HL-60/S4 treated with retinoic acid at 250 ng/mL for 4 days and 3 days (cell line): ENCODE results near the gene MOK.
"Not testable (repeated sequence)": the region's sequence is repeated elsewhere in the genome, so short reads cannot be mapped to it uniquely, and the experiment has no call there.

ENCODE experiments used
- in situ Hi-C: fragments of 300-500 bp; cut with MboI; formaldehyde crosslinking; loops from 2 replicates; pipeline ENCODE4 v1.7.0; 2022; ENCODE audit warnings: low sequenced_read_pairs

Gene MOK

DNA sequence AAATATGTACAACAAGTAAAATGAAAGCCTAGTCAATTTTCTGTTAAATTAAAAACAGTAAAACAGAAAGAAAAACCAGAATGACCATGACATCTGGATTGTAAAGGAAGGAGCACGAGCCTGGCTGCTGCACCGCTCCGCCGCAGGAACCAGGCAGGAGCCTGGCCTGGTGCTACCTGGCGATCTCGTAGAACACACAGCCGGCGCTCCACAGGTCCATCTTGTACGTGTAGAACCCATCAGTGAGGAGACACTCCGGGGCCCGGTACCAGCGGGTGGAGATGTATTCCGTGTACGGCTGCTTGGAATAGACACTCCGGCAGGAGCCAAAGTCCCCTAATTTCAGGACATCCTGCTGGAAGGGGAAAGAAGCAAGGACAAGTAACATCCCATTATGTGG, 54.3 kb downstream of the MOK start:
- in situ Hi-C loops = no loop called here

DNA sequence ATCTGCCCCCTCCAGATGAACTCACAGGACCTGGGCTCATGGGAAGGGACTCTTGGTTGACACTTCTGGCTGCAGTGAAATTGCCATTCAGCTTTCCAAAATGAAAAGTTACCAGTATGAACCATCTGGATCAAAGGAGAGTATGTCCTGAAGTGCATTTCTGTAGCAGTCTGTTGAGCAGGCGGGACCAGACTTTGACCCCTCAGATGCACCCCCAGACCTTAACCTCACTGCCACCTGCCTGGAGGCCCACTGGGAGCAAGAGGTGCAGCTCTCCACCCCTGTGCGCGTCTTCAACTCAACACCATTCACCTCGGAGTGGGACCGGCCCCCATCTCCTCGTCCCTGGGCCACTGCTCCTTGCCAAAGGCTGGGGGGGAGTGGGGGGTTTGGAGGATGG, 55.0 kb downstream of the MOK start:
- in situ Hi-C loops = no loop called here

DNA sequence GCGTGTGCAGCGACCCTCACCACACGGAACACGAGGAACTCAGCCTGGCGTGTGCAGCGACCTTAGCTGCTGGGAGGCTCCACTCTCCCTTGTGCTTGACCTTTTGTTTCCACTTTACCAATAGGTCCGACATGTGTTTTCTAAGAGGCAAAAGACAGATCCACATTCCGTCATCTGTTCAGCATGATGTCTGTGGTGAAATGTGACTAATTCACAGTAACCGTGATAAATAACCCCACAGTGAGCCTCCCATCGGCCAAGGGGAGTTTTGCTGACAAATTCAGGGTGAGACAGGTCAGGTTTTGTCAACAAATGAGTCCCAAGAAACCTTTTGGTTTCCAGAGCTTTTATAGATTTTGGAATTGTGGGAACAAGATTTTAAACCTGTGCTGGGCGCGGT, 55.9 kb downstream of the MOK start:
- in situ Hi-C loops = no loop called here

DNA sequence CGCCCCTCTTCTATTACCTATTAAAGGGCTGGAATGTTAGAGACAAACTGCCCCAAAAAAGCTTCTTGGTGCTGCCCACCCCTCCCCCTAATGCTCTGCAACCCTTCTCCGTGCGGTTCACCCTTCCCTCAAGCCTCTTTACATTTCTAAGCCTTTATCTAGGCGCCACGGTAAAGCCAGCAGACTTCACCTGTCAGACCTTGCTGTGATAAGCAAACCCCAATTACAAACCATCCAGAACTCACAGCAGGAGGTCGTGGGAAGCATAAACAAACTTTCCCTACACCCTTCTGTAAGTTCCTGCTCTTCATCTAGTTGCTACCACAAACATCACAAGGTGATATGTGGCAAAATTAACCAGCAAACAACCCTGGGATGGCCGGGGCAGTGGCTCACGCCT, 56.8 kb downstream of the MOK start:
- in situ Hi-C loops = no loop called here

DNA sequence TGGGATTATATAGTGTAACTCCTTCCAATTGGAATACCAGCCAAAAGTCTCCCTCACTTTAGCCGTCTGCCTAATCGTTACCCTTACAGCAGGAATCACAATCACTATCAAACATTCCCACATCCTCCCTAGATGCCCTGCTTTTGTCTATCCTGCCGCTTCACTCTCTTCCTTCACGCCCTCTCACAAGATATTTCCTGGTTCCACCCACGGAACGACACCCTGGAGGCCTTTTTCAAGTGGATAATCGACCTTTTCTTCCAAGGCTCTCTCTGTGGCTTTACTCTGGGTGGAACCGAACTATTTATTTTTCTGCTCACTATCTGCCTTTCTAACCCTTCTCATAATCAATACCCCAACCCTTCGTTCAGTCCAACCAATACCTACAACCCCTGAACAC, 58.9 kb downstream of the MOK start:
- in situ Hi-C loops = no loop called here

DNA sequence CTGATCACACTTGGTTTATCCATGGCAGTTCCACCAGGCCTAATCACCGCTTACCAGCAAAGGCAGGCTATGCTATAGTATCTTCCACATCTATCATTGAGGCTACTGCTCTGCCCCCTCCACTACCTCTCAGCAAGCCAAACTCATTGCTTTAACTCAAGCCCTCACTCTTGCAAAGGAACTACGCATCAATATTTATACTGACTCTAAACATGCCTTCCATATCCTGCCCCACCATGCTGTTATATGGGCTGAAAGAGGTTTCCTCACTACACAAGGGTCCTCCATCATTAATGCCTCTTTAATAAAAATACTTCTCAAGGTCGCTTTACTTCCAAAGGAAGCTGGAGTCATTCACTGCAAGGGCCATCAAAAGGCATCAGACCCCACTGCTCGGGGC, 61.2 kb downstream of the MOK start:
- in situ Hi-C loops = not testable (repeated sequence)

DNA sequence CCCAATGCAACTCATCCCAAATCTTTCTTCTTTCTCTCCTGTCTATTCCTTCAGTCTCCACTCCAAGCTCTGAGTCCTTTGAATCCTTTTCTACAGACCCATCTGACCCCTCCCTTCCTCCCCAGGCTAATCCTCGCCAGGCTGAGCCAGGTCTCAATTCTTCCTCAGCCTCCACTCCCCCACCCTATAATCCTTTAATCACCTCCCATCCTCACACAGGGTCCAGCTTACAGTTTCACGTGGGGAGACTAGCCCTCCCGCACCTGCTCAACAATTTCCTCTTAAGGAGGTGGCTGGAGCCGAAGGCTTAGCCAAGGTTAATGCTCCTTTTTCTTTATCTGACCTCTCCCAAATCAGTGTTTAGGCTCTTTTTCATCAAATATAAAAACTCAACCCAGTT, 63.8 kb downstream of the MOK start:
- in situ Hi-C loops = no loop called here

DNA sequence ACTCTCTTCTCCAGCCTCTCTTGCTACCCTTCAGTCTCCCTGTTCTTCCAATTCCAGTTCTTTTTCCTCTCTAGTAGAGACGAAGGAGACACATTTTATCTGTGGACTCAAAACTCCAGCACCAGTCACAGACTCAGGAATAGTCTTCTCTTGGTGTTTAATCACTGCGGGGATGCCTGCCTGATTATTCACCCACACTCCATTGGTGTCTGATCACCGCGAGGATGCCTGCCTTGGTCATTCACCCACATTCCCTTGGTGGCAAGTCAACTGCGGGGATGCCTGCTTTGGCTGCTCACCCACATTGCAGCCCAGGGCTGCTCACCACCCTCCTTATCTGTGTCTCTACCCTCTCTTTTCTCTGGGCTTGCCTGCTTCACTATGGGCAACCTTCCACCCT, 64.5 kb downstream of the MOK start:
- in situ Hi-C loops = not testable (repeated sequence)

DNA sequence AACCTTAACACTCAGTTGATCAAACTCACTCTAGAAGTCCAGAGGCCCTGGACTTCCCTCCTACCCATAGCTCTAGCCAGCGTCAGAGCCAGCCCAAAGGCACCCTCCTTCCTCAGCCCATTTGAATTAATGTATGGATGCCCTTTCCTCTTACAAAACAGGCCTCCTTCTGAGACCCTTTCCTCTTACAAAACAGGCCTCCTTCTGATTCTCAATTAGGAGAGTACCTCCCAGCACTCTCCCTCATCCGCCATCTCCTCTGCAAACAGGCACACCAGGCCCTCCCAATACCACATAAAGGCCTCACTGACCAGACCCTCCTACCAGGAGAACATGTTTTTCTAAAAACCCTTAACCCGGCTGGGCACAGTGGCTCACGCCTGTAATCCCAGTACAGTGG, 65.7 kb downstream of the MOK start:
- in situ Hi-C loops = no loop called here

DNA sequence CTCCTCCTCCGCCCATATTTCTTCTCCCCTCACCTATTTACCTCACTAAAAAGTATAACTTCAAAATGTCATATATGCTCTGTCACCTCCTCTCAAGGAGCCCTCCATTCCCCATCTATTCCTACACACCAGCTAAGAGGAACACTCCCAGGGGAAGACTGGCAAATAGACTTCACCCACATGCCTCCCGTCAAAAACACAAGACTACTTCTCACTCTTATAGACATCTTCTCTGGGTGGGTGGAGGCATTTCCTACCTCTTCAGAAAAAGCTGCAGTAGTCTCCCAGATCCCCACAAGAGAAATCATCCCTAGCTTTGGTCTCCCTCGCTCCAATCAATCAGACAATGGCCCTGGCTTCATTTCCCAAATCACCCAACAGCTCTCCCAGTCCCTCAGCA, 66.2 kb downstream of the MOK start:
- in situ Hi-C loops = no loop called here

DNA sequence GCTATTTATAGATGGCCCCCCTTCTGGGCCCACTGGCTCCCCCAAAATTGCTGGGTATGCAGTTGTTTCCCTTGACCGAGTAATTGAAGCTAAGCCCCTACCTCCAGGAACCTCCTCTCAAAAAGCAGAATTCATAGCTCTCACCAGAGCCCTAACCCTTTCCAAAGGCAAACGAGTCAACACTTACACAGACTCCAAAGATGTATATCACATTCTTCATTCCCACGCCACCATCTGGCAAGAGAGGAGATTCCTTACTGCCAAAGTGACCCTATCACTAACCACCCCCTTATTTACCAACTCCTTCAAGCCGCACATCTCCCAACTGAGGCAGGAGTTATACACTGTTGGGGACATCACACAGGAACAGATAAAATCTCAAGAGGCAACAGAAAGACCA, 66.8 kb downstream of the MOK start:
- in situ Hi-C loops = no loop called here

DNA sequence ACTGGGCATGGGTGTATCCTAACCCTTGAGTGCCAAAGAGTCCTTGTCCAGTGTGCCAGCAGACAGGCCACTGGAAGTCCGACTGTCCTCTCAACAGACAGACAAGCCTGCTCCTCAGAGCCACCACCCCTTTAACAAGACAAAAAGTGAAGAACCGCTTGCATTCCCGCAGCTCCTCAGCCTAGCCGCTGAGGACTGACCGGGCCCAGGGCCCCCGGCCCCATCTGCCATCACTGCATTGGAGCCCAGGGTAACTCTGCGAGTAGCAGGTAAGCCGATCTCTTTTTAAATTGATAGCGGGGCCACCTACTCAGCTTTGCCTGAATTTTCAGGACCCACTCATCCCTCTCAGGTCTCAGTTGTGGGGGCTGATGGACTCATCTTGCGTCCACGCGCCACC, 68.9 kb downstream of the MOK start:
- in situ Hi-C loops = no loop called here

DNA sequence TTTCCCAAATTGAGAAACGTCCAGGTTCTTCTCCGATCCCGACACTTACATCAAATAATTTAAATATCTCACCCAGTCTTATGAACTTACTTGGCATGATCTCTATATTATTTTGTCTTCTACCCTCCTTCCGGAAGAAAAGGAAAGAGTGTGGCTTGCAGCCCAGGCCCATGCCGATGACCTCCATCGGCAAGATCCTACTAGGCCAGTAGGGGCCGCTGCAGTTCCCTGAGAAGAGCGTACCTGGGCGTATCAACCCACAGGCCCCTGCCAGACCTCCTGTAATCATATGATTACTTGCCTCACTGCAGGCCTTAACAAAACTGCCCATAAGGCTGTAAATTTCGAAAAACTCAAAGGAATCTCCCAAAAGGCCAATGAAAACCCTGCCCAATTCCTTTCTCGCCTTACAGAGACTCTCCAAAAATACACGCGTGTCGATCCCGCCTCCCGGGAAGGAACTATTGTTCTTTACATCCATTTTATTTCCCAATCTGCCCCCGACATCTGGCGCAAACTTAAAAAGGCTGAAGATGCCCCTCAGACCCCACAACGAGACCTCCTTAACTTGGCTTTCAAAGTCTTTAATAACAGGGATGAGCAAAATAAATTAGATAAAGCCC, 69.6 kb downstream of the MOK start:
- in situ Hi-C loops = no loop called here

DNA sequence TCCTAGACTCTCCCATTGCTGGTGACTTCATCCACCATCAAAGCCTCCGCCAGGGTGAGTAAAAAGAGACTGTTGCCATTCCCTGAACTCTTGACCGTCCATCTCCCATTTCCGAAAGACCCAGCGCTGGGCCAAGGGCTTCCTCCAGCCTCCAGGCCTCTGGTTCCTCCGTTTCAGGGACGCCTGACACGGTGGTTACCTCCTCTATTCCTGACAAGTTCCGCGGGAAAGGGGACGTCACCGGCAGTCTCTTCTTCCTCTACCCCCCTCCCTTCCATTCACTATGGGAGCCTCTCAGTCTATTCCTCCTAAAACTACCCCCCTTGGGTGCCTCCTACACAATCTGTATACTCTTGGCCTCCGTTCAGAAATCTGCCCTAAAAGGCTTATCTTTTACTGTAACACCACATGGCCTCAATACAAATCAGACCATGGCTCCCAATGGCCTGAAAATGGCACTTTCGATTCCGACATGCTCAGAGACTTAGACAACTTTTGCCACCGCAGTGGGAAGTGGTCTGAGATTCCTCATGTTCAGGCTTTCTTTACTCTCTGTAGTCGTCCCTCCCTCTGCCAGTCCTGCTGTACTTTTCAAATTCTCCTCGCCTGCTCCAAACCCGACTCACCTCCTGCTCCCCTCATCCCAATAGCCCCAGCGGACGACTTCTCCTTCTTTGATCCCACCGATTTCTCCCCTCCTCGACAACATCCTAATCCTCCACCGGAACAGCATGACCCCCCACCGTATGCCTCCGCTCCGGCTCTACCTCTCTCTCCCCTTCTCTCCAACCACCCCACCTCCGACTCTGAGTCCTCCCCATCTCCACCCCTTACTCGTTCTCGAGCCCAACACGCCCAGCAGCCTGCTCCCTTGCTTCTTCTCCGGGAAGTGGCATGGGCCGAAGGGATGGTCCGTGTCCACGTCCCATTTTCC, 70.4 kb downstream of the MOK start:
- in situ Hi-C loops = no loop called here

DNA sequence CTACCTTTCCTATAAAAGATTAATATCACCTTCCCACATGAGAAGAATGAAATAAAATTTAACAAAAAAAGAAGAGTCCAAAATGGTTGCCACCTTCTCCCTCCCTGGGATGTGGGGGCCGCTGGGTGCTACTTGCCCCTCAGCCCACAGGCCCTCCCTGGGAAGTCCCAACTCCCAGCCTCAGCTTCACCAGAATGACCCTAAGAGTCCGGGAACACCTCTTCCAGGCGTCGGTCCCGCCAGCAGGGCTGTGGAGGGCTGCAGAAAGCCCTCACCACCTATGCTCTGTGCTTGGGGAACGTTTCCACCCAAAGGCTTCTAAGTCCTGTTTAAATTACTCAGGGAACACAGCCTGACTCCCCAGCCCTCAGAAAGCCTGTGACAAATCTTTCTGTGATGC, 71.9 kb downstream of the MOK start:
- in situ Hi-C loops = no loop called here

DNA sequence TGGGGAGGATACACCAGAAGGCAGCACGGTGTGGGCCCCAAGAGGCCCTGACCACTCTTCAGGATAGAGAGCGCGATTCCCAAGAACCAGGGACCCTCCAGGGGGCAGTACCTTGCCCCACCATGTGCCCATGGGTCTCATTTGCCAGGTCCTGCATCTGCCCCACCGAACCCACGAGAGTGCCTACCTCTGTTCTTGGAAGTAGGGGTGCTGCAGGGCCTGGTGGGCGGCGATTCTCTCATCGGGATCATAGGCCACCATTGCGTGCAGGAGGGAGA, 72.7 kb downstream of the MOK start:
- in situ Hi-C loops = no loop called here

DNA sequence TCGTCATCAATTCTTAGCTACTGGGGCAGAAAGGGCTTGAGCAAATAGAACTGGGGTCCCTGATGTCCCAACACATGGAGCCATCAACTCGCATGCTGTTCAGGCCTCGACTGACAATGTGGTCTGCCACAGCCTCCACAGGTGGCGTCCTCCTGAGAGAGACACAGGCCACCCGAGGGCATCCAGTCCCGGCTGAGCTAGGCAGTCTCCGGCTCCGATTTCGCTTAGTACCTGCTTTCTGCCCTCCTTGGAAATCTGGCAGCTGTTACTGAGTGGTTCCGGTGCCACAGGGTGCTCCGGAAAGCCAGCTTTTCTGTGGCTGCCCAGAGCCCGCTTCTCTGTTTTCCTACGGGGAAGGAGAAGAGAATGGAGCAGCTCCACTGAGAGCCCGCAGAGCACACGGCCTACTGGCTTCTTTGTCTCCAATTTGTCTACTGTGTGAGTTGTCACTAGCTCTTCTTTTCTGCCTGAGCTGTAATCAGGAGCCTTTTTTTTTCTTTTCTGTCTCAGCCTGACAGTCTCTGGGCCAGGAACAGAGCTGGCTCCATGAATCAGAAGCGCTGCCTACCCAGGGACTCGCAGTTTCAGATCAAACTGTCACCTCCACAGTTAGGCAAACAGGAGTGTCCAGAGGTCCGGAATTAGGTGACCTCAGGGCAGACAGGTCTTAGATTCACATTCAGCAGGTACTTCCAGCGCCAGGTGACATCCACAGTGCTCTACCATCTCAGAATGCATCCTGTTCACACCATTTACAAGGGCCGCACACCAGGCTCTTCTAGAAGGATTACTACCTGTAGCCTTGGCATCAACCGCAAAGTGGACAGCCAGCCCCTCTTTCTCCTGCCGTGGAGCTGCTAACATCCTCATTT, 73.3 kb downstream of the MOK start:
- in situ Hi-C loops = no loop called here

DNA sequence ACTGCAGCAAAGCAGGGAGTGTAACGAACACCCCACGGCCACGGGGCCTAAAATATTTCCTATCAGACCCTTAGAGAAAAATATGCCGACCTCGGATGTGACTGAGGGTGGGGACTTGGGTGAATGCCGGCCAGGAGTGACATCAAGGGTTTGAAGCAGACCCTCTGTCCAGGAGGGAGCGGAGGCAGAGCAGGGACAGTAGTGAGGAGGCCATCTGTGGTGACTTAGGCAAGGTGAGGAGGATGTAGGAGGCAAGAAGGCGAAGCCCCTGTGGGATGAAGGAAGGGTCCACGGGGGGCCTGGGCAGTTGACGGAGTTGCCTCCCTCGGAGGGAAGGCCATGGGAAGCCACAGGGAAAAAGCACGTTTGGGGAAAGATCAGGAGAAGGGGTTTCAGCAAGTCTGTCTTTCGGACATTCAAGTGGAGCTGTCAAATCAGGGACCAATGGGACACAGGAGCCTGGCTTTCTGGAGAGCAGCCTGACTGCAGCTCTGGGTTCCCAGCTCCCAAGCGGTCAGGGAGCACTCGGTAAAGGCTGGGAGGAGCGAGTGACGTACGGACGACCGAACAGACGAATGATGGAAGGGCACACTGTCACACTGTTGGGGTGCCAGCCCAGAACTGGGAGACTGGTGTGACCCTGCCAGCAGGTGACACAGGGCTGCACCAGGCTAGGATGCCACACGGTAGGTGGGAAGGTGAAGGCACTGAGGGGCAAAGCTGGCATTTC, 74.3 kb downstream of the MOK start:
- in situ Hi-C loops = no loop called here

DNA sequence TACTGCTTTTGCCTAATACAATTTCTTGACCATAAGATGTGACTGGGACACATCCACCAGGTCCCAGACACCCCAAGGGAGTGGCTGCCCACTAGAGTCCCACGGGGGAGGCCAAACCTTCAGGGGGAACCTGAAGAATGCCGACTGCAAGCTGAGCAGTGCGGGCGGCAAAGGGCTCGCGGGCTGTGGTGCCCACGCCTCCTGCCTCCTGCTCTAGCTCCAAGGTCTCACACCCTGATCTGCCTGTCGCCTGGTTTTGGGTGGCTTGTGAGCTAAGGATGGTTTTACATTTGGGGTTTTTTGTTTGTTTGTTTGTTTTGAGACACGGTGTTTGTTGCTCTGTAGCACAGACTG, 75.2 kb downstream of the MOK start:
- in situ Hi-C loops = no loop called here

DNA sequence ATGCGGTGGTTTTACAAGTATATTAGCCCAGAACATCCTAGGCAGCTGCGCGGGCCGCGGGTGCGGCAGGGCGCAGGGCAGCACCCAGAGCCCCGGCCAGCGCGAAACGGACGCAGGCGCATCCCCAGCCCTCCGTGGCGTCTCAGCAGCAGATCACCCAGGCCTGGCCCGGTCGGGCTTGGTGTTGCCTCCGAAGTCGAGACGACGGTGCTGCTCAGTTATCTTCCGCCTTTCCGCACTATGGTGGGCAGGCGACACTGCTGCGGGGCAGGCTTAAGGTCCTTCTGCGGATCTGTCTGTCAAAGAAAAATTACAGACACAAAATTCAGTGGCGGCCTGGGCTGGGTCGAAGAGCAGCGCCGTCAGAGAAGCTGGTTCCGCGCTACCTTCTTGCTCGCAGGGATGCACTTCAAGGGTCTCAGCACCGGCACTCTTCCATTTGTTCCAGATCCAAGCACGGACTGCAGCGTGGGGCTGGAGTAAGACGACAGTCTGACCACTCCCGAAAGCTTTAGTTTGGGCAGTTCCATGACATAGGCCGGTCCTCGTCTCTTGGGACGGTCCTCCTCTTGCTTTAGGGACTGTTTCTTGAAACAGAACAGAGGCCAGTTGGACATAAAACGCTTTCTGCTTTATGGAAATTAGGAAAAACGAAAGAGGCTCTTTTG, 75.8 kb downstream of the MOK start:
- in situ Hi-C loops = no loop called here
